HepG2 (cell line): ENCODE measurements around the gene ALPI. TPM values are rescaled to one million over a fixed set of nuclear protein-coding genes. Genes with fewer than 3 reads are reported as not detected.

Experiments used
- AGO2 ChIP-seq: fragments of 200-400 bp; formaldehyde crosslinking; optimal IDR thresholded peaks from 2 replicates; pipeline ENCODE3; 2017; ENCODE audit warnings: mild to moderate bottlenecking, low read depth, low read length, moderate library complexity
- ATAD3A ChIP-seq: sonication (generic); formaldehyde crosslinking; IDR thresholded peaks from 2 replicates; pipeline ENCODE4 v1.4.0; 2020; ENCODE audit warnings: missing genetic modification reagents
- CERS6 ChIP-seq: sonication (generic); formaldehyde crosslinking; IDR thresholded peaks from 2 replicates; pipeline ENCODE4 v1.5.0; 2020; ENCODE audit warnings: missing genetic modification reagents
- HDAC1 ChIP-seq: sonication (generic); formaldehyde crosslinking; IDR thresholded peaks from 2 replicates; pipeline ENCODE4 v1.5.1; 2020; ENCODE audit warnings: mild to moderate bottlenecking, missing genetic modification reagents
- HINFP ChIP-seq: sonication (generic); formaldehyde crosslinking; IDR thresholded peaks from 2 replicates; pipeline ENCODE4 v1.4.0; 2020; ENCODE audit warnings: low read depth, mild to moderate bottlenecking, missing genetic modification reagents
- SUZ12 ChIP-seq: fragments of 150-350 bp; IDR thresholded peaks from 2 replicates; pipeline ENCODE4 v1.6.1; 2014; ENCODE audit warnings: low read depth, low read length
- USF2 ChIP-seq, 2 experiments: sonication (generic) in 1 of 2; formaldehyde crosslinking in 1 of 2; IDR thresholded peaks; 2 replicates each; pipeline versions ENCODE4 v1.5.1 to v1.6.1; 2011 to 2020; ENCODE audit warnings: borderline replicate concordance in 1 of 2, low read depth in 1 of 2, low read length in 1 of 2, mild to moderate bottlenecking in 1 of 2, missing genetic modification reagents in 1 of 2, moderate library complexity in 1 of 2
- ZBTB7B ChIP-seq: sonication (generic); formaldehyde crosslinking; IDR thresholded peaks from 2 replicates; pipeline ENCODE4 v1.4.0; 2020; ENCODE audit warnings: missing genetic modification reagents
- ZNF562 ChIP-seq: sonication (generic); formaldehyde crosslinking; IDR thresholded peaks from 2 replicates; pipeline ENCODE4 v1.8.0; 2022; ENCODE audit warnings: missing genetic modification reagents, borderline replicate concordance
- ZNF564 ChIP-seq: sonication (generic); formaldehyde crosslinking; IDR thresholded peaks from 2 replicates; pipeline ENCODE4 v1.8.1; 2023; ENCODE audit warnings: mild to moderate bottlenecking, missing genetic modification reagents
- ZNF572 ChIP-seq: sonication (generic); formaldehyde crosslinking; IDR thresholded peaks from 2 replicates; pipeline ENCODE4 v1.5.1; 2020; ENCODE audit warnings: mild to moderate bottlenecking, missing genetic modification reagents
- ZNF816 ChIP-seq: sonication (generic); formaldehyde crosslinking; IDR thresholded peaks from 2 replicates; pipeline ENCODE4 v1.8.0; 2022; ENCODE audit warnings: missing genetic modification reagents, mild to moderate bottlenecking, borderline replicate concordance
- polyA plus RNA-seq, 8 experiments: library from polyadenylated mRNA; depleted of rRNA in 3 of 8; stranded (reverse) in 7 of 8; unstranded in 1 of 8; fragments of >200 nt; fragmentation: Illumina TruSeq in 4 of 8; extraction: Trizol in 4 of 8; gene quantifications; 2 replicates each; pipeline versions ENCODE4 v1.2.1 to v1.2.3, GENCODE V29; 2011 to 2016; ENCODE audit warnings: low read depth in 4 of 8, missing spikeins in 1 of 8, mixed read lengths in 1 of 8; ENCODE audit not compliant: insufficient read depth in 1 of 8
- total RNA-seq, 5 experiments: library from RNA; depleted of rRNA; stranded (reverse); fragments of >200 nt; fragmentation: Illumina TruSeq; extraction: Trizol; gene quantifications; 2 replicates each; pipeline ENCODE4 v1.2.3, GENCODE V29; 2016; ENCODE audit warnings: low read depth in 1 of 5

ALPI gene
- total and polyA plus RNA-seq, 2 of the 13 experiments (the other 11 are each of a cell fraction or from before 2014, with no cell fraction given), result not detected

- no peak for TF ChIP-seq ZNF572
- no peak for TF ChIP-seq ZNF564 (CRISPR knock-in tag)
- TF ChIP-seq CERS6 (CRISPR knock-in tag), result no peak
- no peak for TF ChIP-seq USF2 (IDR thresholded peaks at IDR 0.05; ENCODE audit: low read depth, low read length)
- no peak for TF ChIP-seq USF2 (CRISPR knock-in tag; IDR thresholded peaks at IDR 0.05; ENCODE audit: borderline replicate concordance)
- no peak for TF ChIP-seq ZNF562
- no peak for TF ChIP-seq AGO2
- TF ChIP-seq ATAD3A (CRISPR knock-in tag), result no peak
- no peak for TF ChIP-seq ZNF816 (CRISPR knock-in tag)
- TF ChIP-seq HDAC1 (CRISPR knock-in tag), result no peak
- TF ChIP-seq HINFP (CRISPR knock-in tag), result no peak
- TF ChIP-seq SUZ12, result no peak
- no peak for TF ChIP-seq ZBTB7B (CRISPR knock-in tag)
Observed at GRCh38 chr2:232488721-232489300, 32.9 kb downstream of the ALPI start (continued).
